ENCODE results near the gene TESK2.
A peak's percentile ranks its signal among the peaks of the same experiment; 100 is the strongest.

The TESK2 gene

DNA sequence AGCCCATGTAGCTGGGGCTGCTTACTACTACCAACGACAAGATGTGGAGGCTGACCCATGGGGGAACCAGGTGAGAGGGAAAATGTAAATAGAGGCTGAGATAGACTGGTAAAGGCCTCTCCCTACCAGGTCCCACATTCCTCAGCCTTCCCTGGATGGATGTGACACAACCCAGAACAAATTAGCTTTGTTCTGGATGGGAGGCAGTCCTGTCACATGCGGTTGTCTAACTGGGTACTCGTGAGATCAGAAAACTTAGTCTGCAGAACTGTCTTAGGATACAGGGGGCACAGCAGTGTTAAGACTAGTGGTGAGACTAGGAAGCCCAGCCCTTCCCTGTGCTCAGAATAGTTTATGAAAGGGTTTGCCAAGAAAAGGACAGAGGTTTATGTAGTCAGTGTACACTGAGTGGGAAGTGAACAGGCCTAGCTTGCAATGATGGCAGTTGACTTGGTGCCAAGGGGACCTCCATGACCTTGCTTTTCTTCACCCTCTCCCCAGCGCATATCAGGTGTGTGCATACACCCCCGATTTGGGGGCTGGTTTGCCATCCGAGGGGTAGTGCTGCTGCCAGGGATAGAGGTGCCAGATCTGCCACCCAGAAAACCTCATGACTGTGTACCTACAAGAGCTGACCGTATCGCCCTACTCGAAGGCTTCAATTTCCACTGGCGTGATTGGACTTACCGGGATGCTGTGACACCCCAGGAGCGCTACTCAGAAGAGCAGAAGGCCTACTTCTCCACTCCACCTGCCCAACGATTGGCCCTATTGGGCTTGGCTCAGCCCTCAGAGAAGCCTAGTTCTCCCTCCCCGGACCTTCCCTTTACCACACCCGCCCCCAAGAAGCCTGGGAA lies 17.6 kb upstream of the TESK2 start:
- in situ Hi-C loops (cut with MboI; ENCODE audit: low pct_unique_long_range_greater_than_20kb, low sequenced_read_pairs, unreplicated experiment), result loop anchor here (5.0 kb wide), 1 partner anchor 59 kb away; no protein-coding TSS in a partner anchor
- TF ChIP-seq, protein P1, sequence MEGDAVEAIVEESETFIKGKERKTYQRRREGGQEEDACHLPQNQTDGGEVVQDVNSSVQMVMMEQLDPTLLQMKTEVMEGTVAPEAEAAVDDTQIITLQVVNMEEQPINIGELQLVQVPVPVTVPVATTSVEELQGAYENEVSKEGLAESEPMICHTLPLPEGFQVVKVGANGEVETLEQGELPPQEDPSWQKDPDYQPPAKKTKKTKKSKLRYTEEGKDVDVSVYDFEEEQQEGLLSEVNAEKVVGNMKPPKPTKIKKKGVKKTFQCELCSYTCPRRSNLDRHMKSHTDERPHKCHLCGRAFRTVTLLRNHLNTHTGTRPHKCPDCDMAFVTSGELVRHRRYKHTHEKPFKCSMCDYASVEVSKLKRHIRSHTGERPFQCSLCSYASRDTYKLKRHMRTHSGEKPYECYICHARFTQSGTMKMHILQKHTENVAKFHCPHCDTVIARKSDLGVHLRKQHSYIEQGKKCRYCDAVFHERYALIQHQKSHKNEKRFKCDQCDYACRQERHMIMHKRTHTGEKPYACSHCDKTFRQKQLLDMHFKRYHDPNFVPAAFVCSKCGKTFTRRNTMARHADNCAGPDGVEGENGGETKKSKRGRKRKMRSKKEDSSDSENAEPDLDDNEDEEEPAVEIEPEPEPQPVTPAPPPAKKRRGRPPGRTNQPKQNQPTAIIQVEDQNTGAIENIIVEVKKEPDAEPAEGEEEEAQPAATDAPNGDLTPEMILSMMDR (IDR thresholded peaks at IDR 0.05; ENCODE audit: extremely low read depth, insufficient read depth, missing control alignments), result no peak
- DNase-seq (ENCODE audit: low spot score), result no peak

DNA sequence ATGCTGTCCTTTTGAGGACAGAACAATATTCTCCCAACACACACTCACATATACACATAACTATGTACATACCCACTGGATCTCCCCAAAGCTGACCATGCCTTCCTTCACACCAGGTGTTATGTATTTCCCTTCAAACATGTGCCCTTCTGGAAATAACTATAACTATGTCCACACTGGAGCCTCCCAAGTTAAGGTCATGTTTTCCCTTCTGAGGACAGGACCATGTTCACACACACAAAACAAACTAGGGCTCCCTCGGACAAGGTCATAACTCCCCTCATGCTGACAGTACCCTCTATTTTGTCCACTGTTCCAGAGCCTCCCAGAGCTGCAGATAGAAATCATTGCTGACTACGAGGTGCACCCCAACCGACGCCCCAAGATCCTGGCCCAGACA lies 16.9 kb upstream of the TESK2 start:
- TF ChIP-seq, protein P1 (IDR thresholded peaks at IDR 0.05; ENCODE audit: extremely low read depth, insufficient read depth, missing control alignments), result no peak
- in situ Hi-C loops (cut with MboI; ENCODE audit: low pct_unique_long_range_greater_than_20kb, low sequenced_read_pairs, unreplicated experiment), result loop anchor here (5.0 kb wide), 1 partner anchor 59 kb away; no protein-coding TSS in a partner anchor

DNA sequence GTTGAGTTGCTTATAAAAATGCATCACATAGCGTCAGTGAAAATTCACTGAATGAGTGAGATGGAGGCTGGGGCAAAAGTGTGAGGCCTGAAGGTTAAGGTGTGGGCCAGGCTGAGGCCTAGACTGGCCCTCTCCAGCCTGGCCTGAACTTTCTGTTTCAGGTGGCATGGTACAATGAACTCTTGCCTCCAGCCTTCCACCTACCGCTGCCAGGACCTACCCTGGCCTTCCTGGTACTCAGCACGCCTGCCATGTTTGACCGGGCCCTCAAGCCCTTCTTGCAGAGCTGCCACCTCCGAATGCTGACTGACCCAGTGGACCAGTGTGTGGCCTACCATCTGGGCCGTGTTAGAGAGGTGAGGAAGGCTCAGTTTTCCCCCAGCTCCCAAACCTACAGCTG lies 16.2 kb upstream of the TESK2 start:
- in situ Hi-C loops (cut with MboI; ENCODE audit: low pct_unique_long_range_greater_than_20kb, low sequenced_read_pairs, unreplicated experiment), result loop anchor here (5.0 kb wide), 1 partner anchor 60 kb away; no protein-coding TSS in a partner anchor
- DNase-seq (ENCODE audit: low spot score), result no peak
- TF ChIP-seq, protein P1 (IDR thresholded peaks at IDR 0.05; ENCODE audit: extremely low read depth, insufficient read depth, missing control alignments), result no peak

More for the DNA sequence above, 16.9 kb upstream of the TESK2 start:
- DNase-seq (ENCODE audit: low spot score), result no peak

DNA sequence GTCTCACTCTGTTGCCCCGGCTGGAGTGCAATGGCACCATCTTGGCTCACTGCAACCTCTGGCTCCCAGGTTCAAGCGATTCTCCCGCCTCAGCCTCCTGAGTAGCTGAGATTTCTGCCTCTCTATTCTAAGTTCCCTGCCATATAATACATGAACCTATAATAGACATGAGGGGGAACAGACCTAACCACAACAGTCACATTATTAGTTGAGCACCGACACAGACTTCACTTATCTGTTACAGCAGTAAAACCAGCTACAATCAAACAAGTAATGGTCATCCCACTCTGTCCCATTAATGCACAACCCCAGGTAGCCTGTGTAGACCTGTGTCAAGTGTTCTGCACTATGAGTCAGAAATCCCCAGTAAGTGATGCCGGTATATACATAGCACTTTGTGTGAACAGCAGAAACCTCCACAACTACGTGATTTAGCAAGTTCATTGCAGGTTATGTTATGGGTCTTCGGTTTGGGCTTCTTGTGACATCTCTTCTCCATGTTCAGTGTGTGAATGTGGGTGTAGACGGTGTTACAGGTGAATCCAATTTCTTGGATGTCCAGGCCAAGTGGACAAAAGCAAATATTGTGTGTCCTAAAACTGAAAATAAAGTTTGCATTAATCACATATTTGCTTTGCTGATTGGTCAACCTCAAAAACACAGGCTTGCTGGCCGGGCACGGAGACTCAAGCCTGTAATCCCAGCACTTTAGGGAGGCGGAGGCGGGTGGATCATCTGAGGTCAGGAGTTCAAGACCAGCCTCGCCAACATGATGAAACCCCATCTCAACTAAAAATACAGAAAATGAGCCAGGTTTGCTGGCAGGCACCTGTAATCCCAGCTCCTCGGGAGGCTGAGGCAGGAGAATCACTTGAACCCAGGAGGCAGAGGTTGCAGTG lies 12.7 kb upstream of the TESK2 start:
- in situ Hi-C loops (cut with MboI; ENCODE audit: low pct_unique_long_range_greater_than_20kb, low sequenced_read_pairs, unreplicated experiment), result no loop called here
- TF ChIP-seq, protein P1 (IDR thresholded peaks at IDR 0.05; ENCODE audit: extremely low read depth, insufficient read depth, missing control alignments), result no peak
- peak; percentile 44 for DNase-seq (ENCODE audit: low spot score)

DNA sequence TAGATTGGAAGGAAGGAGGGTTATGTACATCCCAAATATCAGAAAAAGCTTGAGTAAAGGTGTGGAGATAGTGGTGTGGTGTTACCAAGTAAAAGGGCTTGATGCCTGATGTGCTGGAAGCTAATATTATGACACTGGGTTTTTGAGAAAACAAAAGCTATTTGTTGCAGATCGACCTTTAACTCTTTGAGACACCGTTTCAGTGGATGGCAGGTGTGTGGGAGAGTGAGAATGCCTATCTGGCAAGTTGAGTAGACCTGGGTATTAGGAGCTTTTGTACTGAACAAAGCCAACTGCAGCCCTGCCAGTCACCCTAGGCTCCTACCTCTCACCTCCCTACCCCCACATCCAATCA lies 10.5 kb upstream of the TESK2 start:
- in situ Hi-C loops (cut with MboI; ENCODE audit: low pct_unique_long_range_greater_than_20kb, low sequenced_read_pairs, unreplicated experiment), result no loop called here
- DNase-seq (ENCODE audit: low spot score), result no peak
- TF ChIP-seq, protein P1 (IDR thresholded peaks at IDR 0.05; ENCODE audit: extremely low read depth, insufficient read depth, missing control alignments), result no peak

DNA sequence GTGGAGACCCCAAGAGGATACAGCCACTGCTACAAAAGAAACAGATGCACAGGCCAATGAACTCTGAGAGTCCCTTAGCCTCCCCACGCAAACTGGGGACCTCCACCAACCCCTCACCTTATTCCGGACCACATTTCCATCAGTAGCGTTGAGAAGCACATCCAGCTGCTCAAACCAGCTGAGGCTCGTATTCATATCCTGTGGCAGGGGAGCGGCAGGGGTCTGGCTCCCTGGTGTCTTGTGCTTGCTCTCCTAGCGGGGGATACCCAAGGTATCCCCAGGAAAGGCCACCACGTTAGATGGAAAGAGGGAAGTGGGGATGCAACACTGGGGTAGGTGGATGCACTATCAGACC lies 8.4 kb upstream of the TESK2 start:
- in situ Hi-C loops (cut with MboI; ENCODE audit: low pct_unique_long_range_greater_than_20kb, low sequenced_read_pairs, unreplicated experiment), result loop anchor here (25.0 kb wide), 1 partner anchor 487 kb away; the partner anchor contains the start of genes HECTD3 and UROD
- TF ChIP-seq, protein P1 (IDR thresholded peaks at IDR 0.05; ENCODE audit: extremely low read depth, insufficient read depth, missing control alignments), result no peak
- peak; percentile 47 for DNase-seq (ENCODE audit: low spot score)
